Mesenchymal stem cell (in vitro differentiated cells and primary cell): ENCODE data around the gene SLC25A21.

Source experiments
- DNase-seq: peaks from one replicate; pipeline ENCODE4 v3.0.0-alpha.2; 2013
- H2AFZ ChIP-seq: one replicate; pipeline ENCODE4 v1.6.1; 2013; ENCODE audit warnings: low read depth, mild to moderate bottlenecking, control low read depth, inconsistent platforms, low read length, moderate library complexity
- H2AK5ac ChIP-seq: 2 replicates; pipeline ENCODE4 v1.6.1; 2013; ENCODE audit warnings: low read length, moderate library complexity, mild to moderate bottlenecking, inconsistent platforms; ENCODE audit not compliant: severe bottlenecking
- H2BK120ac ChIP-seq: one replicate; pipeline ENCODE4 v1.6.1; 2013; ENCODE audit warnings: low read depth, mild to moderate bottlenecking, inconsistent platforms, low read length, moderate library complexity
- H2BK12ac ChIP-seq, 2 experiments: one replicate each; pipeline ENCODE4 v1.6.1; 2013; ENCODE audit warnings: inconsistent platforms in 2 of 2, low read length in 2 of 2, mild to moderate bottlenecking in 2 of 2, moderate library complexity in 2 of 2, control low read depth in 1 of 2
- H2BK15ac ChIP-seq: one replicate; pipeline ENCODE4 v1.6.1; 2013; ENCODE audit warnings: mild to moderate bottlenecking, low read depth, inconsistent platforms; ENCODE audit not compliant: poor library complexity, severe bottlenecking
- H2BK5ac ChIP-seq: 2 replicates; pipeline ENCODE4 v1.6.1; 2013; ENCODE audit warnings: low read depth, mild to moderate bottlenecking, low read length, control low read depth, inconsistent platforms; ENCODE audit not compliant: poor library complexity, severe bottlenecking
- H3K14ac ChIP-seq, 2 experiments: one replicate each; pipeline ENCODE4 v1.6.1; 2013; ENCODE audit warnings: inconsistent platforms in 2 of 2, low read length in 2 of 2, control low read depth in 1 of 2, mild to moderate bottlenecking in 1 of 2, moderate library complexity in 1 of 2
- H3K18ac ChIP-seq, 2 experiments: one replicate each; pipeline ENCODE4 v1.6.1; 2013; ENCODE audit warnings: inconsistent platforms in 2 of 2, low read length in 2 of 2, control low read depth in 1 of 2, low read depth in 1 of 2, mild to moderate bottlenecking in 1 of 2
- H3K23ac ChIP-seq, 2 experiments: one replicate each; pipeline ENCODE4 v1.6.1; 2013; ENCODE audit warnings: inconsistent platforms in 2 of 2, low read length in 2 of 2, mild to moderate bottlenecking in 2 of 2, moderate library complexity in 2 of 2, control low read depth in 1 of 2
- H3K27ac ChIP-seq: 2 replicates; pipeline ENCODE4 v1.5.1; 2013; ENCODE audit warnings: mild to moderate bottlenecking, moderate library complexity, low read length, control low read depth, inconsistent platforms; ENCODE audit not compliant: poor library complexity, severe bottlenecking
- H3K27me3 ChIP-seq, 2 experiments: 2 replicates each; pipeline versions ENCODE4 v1.6.1 to v1.7.0; 2013; ENCODE audit warnings: low read length in 2 of 2, mild to moderate bottlenecking in 2 of 2, moderate library complexity in 2 of 2, control low read depth in 1 of 2, inconsistent platforms in 1 of 2; ENCODE audit not compliant: control insufficient read depth in 1 of 2, insufficient read depth in 1 of 2
- H3K36me3 ChIP-seq, 2 experiments: 2 replicates each; pipeline versions ENCODE4 v1.6.1 to v1.7.0; 2013; ENCODE audit warnings: low read length in 2 of 2, control low read depth in 1 of 2, inconsistent platforms in 1 of 2, low read depth in 1 of 2, mild to moderate bottlenecking in 1 of 2; ENCODE audit not compliant: insufficient read depth in 2 of 2, control insufficient read depth in 1 of 2
- H3K4ac ChIP-seq, 2 experiments: one replicate each; pipeline ENCODE4 v1.6.1; 2013; ENCODE audit warnings: inconsistent platforms in 2 of 2, low read length in 2 of 2, mild to moderate bottlenecking in 2 of 2, moderate library complexity in 2 of 2, control low read depth in 1 of 2, low read depth in 1 of 2
- H3K4me1 ChIP-seq: 2 replicates; pipeline ENCODE4 v1.6.1; 2013; ENCODE audit warnings: low read depth, low read length, control low read depth; ENCODE audit not compliant: control insufficient read depth, insufficient read depth
- H3K4me2 ChIP-seq: 2 replicates; pipeline ENCODE4 v1.6.1; 2013; ENCODE audit warnings: low read length, mild to moderate bottlenecking, inconsistent platforms; ENCODE audit not compliant: poor library complexity, severe bottlenecking
- H3K4me3 ChIP-seq, 2 experiments: 2 replicates each; pipeline versions ENCODE4 v1.5.1 to v1.7.0; 2013; ENCODE audit warnings: low read length in 2 of 2, mild to moderate bottlenecking in 2 of 2, control low read depth in 1 of 2, low read depth in 1 of 2; ENCODE audit not compliant: insufficient read depth in 1 of 2
- H3K79me1 ChIP-seq: replicated peaks from 2 replicates; pipeline ENCODE4 v1.6.1; 2013; ENCODE audit warnings: mild to moderate bottlenecking, control low read depth, low read length, inconsistent platforms; ENCODE audit not compliant: poor library complexity, severe bottlenecking
- H3K9ac ChIP-seq: 2 replicates; pipeline ENCODE4 v1.7.0; 2013; ENCODE audit warnings: mild to moderate bottlenecking, low read length, moderate library complexity
- H3K9me3 ChIP-seq: 2 replicates; pipeline ENCODE4 v1.7.0; 2013; ENCODE audit warnings: mild to moderate bottlenecking, low read length; ENCODE audit not compliant: control insufficient read depth
- H4K8ac ChIP-seq: one replicate; pipeline ENCODE4 v1.6.1; 2013; ENCODE audit warnings: inconsistent platforms, mild to moderate bottlenecking, low read length, moderate library complexity
- H4K91ac ChIP-seq: one replicate; pipeline ENCODE4 v1.6.1; 2013; ENCODE audit warnings: mild to moderate bottlenecking, low read length, inconsistent platforms
- WGBS: methylation state at CpG from one replicate; pipeline ENCODE4 v1.1.7; 2013; ENCODE audit warnings: mixed read lengths; 5-methylcytosine and 5-hydroxymethylcytosine counted together

Gene SLC25A21

GRCh38 chr14:36746872-36747271 is 425.5 kb downstream of the SLC25A21 start:
- Histone ChIP-seq H2AFZ (no peak overlapping the region), H3K9me3 (peaks cover 4% of the 10 kb centered on the region), H2AK5ac (no peak overlapping the region), H2BK12ac (no peak overlapping the region), H3K4me1 (no peaks in the 10 kb centered on the region), H3K23ac (no peak overlapping the region), H2BK120ac (no peak overlapping the region), H3K79me1 (no peaks in the 10 kb centered on the region), H3K4me2 (no peak overlapping the region), H3K4ac (no peak overlapping the region), H3K9ac (no peak overlapping the region), H3K4me3 (no peak overlapping the region), H3K14ac (no peak overlapping the region), H3K27me3 (peaks cover 0 to 8% of the 10 kb centered on the region in 2 experiments), H4K8ac (no peak overlapping the region), H3K36me3 (no peaks in the 10 kb centered on the region), H2BK5ac (no peak overlapping the region), H2BK15ac (no peak overlapping the region), H3K18ac (no peak overlapping the region), H4K91ac (no peak overlapping the region), H3K27ac (no peak overlapping the region)
- DNase-seq, result no peak

GRCh38 chr14:36741858-36742257 is 430.5 kb downstream of the SLC25A21 start:
- Histone ChIP-seq H3K4ac (no peak overlapping the region), H3K36me3 (no peaks in the 10 kb centered on the region), H2BK120ac (no peak overlapping the region), H2BK5ac (no peak overlapping the region), H3K23ac (no peak overlapping the region), H3K9ac (no peak overlapping the region), H3K4me2 (no peak overlapping the region), H2AFZ (no peak overlapping the region), H2AK5ac (no peak overlapping the region), H2BK15ac (no peak overlapping the region), H3K4me3 (no peak overlapping the region), H3K18ac (no peak overlapping the region), H4K91ac (no peak overlapping the region), H3K79me1 (no peaks in the 10 kb centered on the region), H2BK12ac (no peak overlapping the region), H3K14ac (no peak overlapping the region), H3K27ac (no peak overlapping the region), H3K4me1 (no peaks in the 10 kb centered on the region), H3K27me3 (peaks cover 0 to 5% of the 10 kb centered on the region in 2 experiments), H4K8ac (no peak overlapping the region), H3K9me3 (peaks cover 4% of the 10 kb centered on the region)
- 41% methylated on average over 1 of the region's 1 CpG for WGBS
- DNase-seq, result no peak

GRCh38 chr14:36738269-36738668 is 434.1 kb downstream of the SLC25A21 start:
- H3K4ac ChIP-seq, result no peak overlapping the region
- no peak overlapping the region for H4K91ac ChIP-seq
- H3K4me3 ChIP-seq, result no peak overlapping the region
- peaks cover 0 to 5% of the 10 kb centered on the region in 2 experiments for H3K27me3 ChIP-seq
- H3K27ac ChIP-seq, result no peak overlapping the region
- no peak overlapping the region for H3K18ac ChIP-seq
- no peak overlapping the region for H3K9ac ChIP-seq
- no peak overlapping the region for H2BK12ac ChIP-seq
- 81% methylated on average over 7 of the region's 7 CpGs for WGBS
- no peak for DNase-seq
- no peak overlapping the region for H2AK5ac ChIP-seq
- H3K4me1 ChIP-seq, result no peaks in the 10 kb centered on the region
- no peak overlapping the region for H3K4me2 ChIP-seq
- no peak overlapping the region for H2BK120ac ChIP-seq
- H3K36me3 ChIP-seq, result no peaks in the 10 kb centered on the region
- no peak overlapping the region for H2BK15ac ChIP-seq
- no peaks in the 10 kb centered on the region for H3K9me3 ChIP-seq
- no peak overlapping the region for H3K14ac ChIP-seq
- no peaks in the 10 kb centered on the region for H3K79me1 ChIP-seq
- H2AFZ ChIP-seq, result no peak overlapping the region
- H3K23ac ChIP-seq, result no peak overlapping the region
- H4K8ac ChIP-seq, result no peak overlapping the region
- no peak overlapping the region for H2BK5ac ChIP-seq

GRCh38 chr14:36726128-36726527 is 446.3 kb downstream of the SLC25A21 start:
- Histone ChIP-seq H3K23ac (no peak overlapping the region), H2BK120ac (no peak overlapping the region), H3K4me2 (no peak overlapping the region), H4K91ac (no peak overlapping the region), H2AFZ (no peak overlapping the region), H3K9me3 (no peaks in the 10 kb centered on the region), H3K4me3 (no peak overlapping the region), H2BK12ac (no peak overlapping the region), H3K4me1 (no peaks in the 10 kb centered on the region), H3K79me1 (no peaks in the 10 kb centered on the region), H3K4ac (no peak overlapping the region), H3K36me3 (no peaks in the 10 kb centered on the region), H2BK5ac (no peak overlapping the region), H3K27me3 (no peaks in the 10 kb centered on the region), H2AK5ac (no peak overlapping the region), H3K18ac (no peak overlapping the region), H3K27ac (no peak overlapping the region), H2BK15ac (no peak overlapping the region), H3K14ac (no peak overlapping the region), H4K8ac (no peak overlapping the region), H3K9ac (no peak overlapping the region)
- 89% methylated on average over 3 of the region's 3 CpGs for WGBS
- DNase-seq, result no peak
